OCI-LY7 (cell line): ENCODE data around the gene ANKRD44.

Source experiments
- EZH2phosphoT487 ChIP-seq: fragments of 200-600 bp; sonication (generic); IDR thresholded peaks from 2 replicates; pipeline ENCODE4 v1.6.1; 2018; ENCODE audit warnings: low read depth, borderline replicate concordance, mild to moderate bottlenecking, mixed run types, antibody characterized with exemption, low read length, moderate library complexity, mixed read lengths
- TF ChIP-seq, protein P1 (sequence below): fragments of 200-600 bp; sonication (generic); conservative IDR thresholded peaks from 2 replicates; pipeline ENCODE4 v1.5.1; 2014; ENCODE audit warnings: mild to moderate bottlenecking, antibody characterized with exemption, low read length, moderate library complexity, mixed read lengths

- TF ChIP-seq, protein P1, sequence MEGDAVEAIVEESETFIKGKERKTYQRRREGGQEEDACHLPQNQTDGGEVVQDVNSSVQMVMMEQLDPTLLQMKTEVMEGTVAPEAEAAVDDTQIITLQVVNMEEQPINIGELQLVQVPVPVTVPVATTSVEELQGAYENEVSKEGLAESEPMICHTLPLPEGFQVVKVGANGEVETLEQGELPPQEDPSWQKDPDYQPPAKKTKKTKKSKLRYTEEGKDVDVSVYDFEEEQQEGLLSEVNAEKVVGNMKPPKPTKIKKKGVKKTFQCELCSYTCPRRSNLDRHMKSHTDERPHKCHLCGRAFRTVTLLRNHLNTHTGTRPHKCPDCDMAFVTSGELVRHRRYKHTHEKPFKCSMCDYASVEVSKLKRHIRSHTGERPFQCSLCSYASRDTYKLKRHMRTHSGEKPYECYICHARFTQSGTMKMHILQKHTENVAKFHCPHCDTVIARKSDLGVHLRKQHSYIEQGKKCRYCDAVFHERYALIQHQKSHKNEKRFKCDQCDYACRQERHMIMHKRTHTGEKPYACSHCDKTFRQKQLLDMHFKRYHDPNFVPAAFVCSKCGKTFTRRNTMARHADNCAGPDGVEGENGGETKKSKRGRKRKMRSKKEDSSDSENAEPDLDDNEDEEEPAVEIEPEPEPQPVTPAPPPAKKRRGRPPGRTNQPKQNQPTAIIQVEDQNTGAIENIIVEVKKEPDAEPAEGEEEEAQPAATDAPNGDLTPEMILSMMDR = no peak
- TF ChIP-seq EZH2phosphoT487 = no peak
These were observed 100.2 kb downstream of the ANKRD44 start for GRCh38 chr2:197210430-197210829.
